ENCODE data around the gene WDR1. TPM values are rescaled to one million over a fixed set of nuclear protein-coding genes. Genes with fewer than 3 reads are reported as not detected.

Gene WDR1
- total and polyA plus RNA-seq, 2 of the 13 experiments (the other 11 are each of a cell fraction or from before 2014, with no cell fraction given): 106 to 198 TPM

GRCh38 chr4:10163296-10163695 is 46.7 kb upstream of the WDR1 start:
- no peak for TF ChIP-seq MAFG (CRISPR knock-in tag; IDR thresholded peaks at IDR 0.05)
- no peak for TF ChIP-seq IRX3 (CRISPR knock-in tag; IDR thresholded peaks at IDR 0.05; ENCODE audit: borderline replicate concordance, low read depth)
- no peak for TF ChIP-seq ZNF24 (IDR thresholded peaks at IDR 0.05)
- TF ChIP-seq ZNF335 (CRISPR knock-in tag; IDR thresholded peaks at IDR 0.05): no peak
- TF ChIP-seq POLR2AphosphoS2 (IDR thresholded peaks at IDR 0.05; ENCODE audit: low read depth, low read length): no peak
- no peak for TF ChIP-seq YY1 (IDR thresholded peaks at IDR 0.05; ENCODE audit: insufficient read depth, insufficient replicate concordance, low read depth, low read length)
- no peak for TF ChIP-seq DNMT3B (CRISPR knock-in tag; conservative IDR thresholded peaks at IDR 0.05)
- TF ChIP-seq, protein P1, sequence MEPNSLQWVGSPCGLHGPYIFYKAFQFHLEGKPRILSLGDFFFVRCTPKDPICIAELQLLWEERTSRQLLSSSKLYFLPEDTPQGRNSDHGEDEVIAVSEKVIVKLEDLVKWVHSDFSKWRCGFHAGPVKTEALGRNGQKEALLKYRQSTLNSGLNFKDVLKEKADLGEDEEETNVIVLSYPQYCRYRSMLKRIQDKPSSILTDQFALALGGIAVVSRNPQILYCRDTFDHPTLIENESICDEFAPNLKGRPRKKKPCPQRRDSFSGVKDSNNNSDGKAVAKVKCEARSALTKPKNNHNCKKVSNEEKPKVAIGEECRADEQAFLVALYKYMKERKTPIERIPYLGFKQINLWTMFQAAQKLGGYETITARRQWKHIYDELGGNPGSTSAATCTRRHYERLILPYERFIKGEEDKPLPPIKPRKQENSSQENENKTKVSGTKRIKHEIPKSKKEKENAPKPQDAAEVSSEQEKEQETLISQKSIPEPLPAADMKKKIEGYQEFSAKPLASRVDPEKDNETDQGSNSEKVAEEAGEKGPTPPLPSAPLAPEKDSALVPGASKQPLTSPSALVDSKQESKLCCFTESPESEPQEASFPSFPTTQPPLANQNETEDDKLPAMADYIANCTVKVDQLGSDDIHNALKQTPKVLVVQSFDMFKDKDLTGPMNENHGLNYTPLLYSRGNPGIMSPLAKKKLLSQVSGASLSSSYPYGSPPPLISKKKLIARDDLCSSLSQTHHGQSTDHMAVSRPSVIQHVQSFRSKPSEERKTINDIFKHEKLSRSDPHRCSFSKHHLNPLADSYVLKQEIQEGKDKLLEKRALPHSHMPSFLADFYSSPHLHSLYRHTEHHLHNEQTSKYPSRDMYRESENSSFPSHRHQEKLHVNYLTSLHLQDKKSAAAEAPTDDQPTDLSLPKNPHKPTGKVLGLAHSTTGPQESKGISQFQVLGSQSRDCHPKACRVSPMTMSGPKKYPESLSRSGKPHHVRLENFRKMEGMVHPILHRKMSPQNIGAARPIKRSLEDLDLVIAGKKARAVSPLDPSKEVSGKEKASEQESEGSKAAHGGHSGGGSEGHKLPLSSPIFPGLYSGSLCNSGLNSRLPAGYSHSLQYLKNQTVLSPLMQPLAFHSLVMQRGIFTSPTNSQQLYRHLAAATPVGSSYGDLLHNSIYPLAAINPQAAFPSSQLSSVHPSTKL (CRISPR knock-in tag; IDR thresholded peaks at IDR 0.05): no peak
- TF ChIP-seq TAF15 (IDR thresholded peaks at IDR 0.05; ENCODE audit: low read depth, low read length, poor library complexity, severe bottlenecking): no peak
- TF ChIP-seq STAG1 (CRISPR knock-in tag; IDR thresholded peaks at IDR 0.05): no peak
- H3K27ac ChIP-seq (ENCODE audit: extremely low read length, insufficient read depth, low read length): no peak overlapping the region
- H3K4me1 ChIP-seq (ENCODE audit: insufficient read depth, low read length): peaks cover 21% of the 10 kb centered on the region
- 45% methylated on average over 1 of the region's 1 CpG for WGBS (ENCODE audit: low lambda C conversion rate)
- no peak overlapping the region for H3K9ac ChIP-seq (ENCODE audit: insufficient read depth, low read depth, low read length)
- H3K4me2 ChIP-seq (ENCODE audit: low read depth, low read length): no peak overlapping the region
- H3K4me3 ChIP-seq (replicated peaks in 1 of 3; ENCODE audit: insufficient read depth in 1 of 3, low read depth in 2 of 3, low read length in 3 of 3): no peak overlapping the region
- H4K20me1 ChIP-seq (ENCODE audit: insufficient read depth, low read length): no peaks in the 10 kb centered on the region
- no peak for DNase-seq (ENCODE audit: low spot score)
- ChIA-PET POLR2A (interaction anchor here (1.0 kb wide), 1 partner anchor 42 kb away, joined by 3 read pairs; no protein-coding TSS in a partner anchor), CTCF (ENCODE audit: low intra/inter-chr PET ratio, low total read pairs) (no interaction called here)
- no peaks in the 10 kb centered on the region for H3K79me2 ChIP-seq (ENCODE audit: insufficient read depth, low read length)
- no peaks in the 10 kb centered on the region for H3K9me3 ChIP-seq (ENCODE audit: low read length)
- intact Hi-C loops (cut with micrococcal nuclease; ENCODE audit: unreplicated experiment): loop anchor here (10.0 kb wide), 1 partner anchor 162 kb away; no protein-coding TSS in a partner anchor
- in situ Hi-C loops (cut with HindIII; ENCODE audit: extremely low pct_ligation_motif_present, low pct_unique_long_range_greater_than_20kb): loop anchor here (5.0 to 25.0 kb wide), 2 partner anchors 239 to 1249 kb away; no protein-coding TSS in a partner anchor
- no peaks in the 10 kb centered on the region for H3K36me3 ChIP-seq (replicated peaks in 1 of 2; ENCODE audit: control insufficient read depth in 1 of 2, insufficient read depth in 2 of 2, low read length in 2 of 2)
- ATAC-seq: no peak
- BruUV-seq (replicated peaks): no TSS peak
- no peaks in the 10 kb centered on the region for H3K27me3 ChIP-seq (ENCODE audit: control insufficient read depth in 1 of 2, insufficient read depth in 2 of 2, low read length in 2 of 2)
- H2AFZ ChIP-seq (ENCODE audit: low read length): no peak overlapping the region
- no peak for FAIRE-seq
